C4-2B (cell line): ENCODE measurements around the gene SLMAP.

ENCODE experiments used
- ZFX ChIP-seq: fragments of 450-650 bp; IDR thresholded peaks from 2 replicates; pipeline ENCODE4 v1.6.1; 2017
- TF ChIP-seq, protein P1 (sequence below): fragments of 450-650 bp; conservative IDR thresholded peaks from 2 replicates; pipeline ENCODE4 v1.5.1; 2017; ENCODE audit warnings: mild to moderate bottlenecking

GRCh38 chr3:57951066-57951882, 195.2 kb downstream of the SLMAP start:
- TF ChIP-seq, protein P1, sequence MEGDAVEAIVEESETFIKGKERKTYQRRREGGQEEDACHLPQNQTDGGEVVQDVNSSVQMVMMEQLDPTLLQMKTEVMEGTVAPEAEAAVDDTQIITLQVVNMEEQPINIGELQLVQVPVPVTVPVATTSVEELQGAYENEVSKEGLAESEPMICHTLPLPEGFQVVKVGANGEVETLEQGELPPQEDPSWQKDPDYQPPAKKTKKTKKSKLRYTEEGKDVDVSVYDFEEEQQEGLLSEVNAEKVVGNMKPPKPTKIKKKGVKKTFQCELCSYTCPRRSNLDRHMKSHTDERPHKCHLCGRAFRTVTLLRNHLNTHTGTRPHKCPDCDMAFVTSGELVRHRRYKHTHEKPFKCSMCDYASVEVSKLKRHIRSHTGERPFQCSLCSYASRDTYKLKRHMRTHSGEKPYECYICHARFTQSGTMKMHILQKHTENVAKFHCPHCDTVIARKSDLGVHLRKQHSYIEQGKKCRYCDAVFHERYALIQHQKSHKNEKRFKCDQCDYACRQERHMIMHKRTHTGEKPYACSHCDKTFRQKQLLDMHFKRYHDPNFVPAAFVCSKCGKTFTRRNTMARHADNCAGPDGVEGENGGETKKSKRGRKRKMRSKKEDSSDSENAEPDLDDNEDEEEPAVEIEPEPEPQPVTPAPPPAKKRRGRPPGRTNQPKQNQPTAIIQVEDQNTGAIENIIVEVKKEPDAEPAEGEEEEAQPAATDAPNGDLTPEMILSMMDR = no peak
- no peak for TF ChIP-seq ZFX
